SK-N-SH (cell line): ENCODE results near the gene TIMM22.

ENCODE experiments used
- CHD2 ChIP-seq: fragments of 150-350 bp; IDR thresholded peaks from 2 replicates; pipeline ENCODE4 v1.6.1; 2018; ENCODE audit warnings: low read length; ENCODE audit not compliant: partially characterized antibody
- EP300 ChIP-seq, 2 experiments: IDR thresholded peaks; 2 replicates each; pipeline versions ENCODE4 v1.4.0 to v1.6.1; 2012; ENCODE audit warnings: borderline replicate concordance in 1 of 2, low read depth in 1 of 2, low read length in 1 of 2
- GABPA ChIP-seq: IDR thresholded peaks from 2 replicates; pipeline ENCODE4 v1.4.0; 2012; ENCODE audit warnings: low read depth, mild to moderate bottlenecking
- GATA2 ChIP-seq: sonication (generic); formaldehyde crosslinking; IDR thresholded peaks from 2 replicates; pipeline ENCODE4 v1.5.0; 2020; ENCODE audit warnings: mild to moderate bottlenecking, missing genetic modification reagents
- POLR2AphosphoS5 ChIP-seq: IDR thresholded peaks from 2 replicates; pipeline ENCODE4 v1.6.1; 2012; ENCODE audit warnings: low read depth, low read length
- RXRA ChIP-seq: IDR thresholded peaks from 2 replicates; pipeline ENCODE4 v1.4.0; 2012; ENCODE audit warnings: low read depth, mild to moderate bottlenecking, borderline replicate concordance
- SMC3 ChIP-seq: IDR thresholded peaks from 2 replicates; pipeline ENCODE4 v1.6.1; 2012; ENCODE audit warnings: low read depth, low read length, improper control_type of control experiment
- TF ChIP-seq, protein P1 (sequence below): fragments of 200-600 bp; sonication (generic); IDR thresholded peaks from 2 replicates; pipeline ENCODE4 v1.6.1; 2017; ENCODE audit warnings: antibody characterized with exemption, mild to moderate bottlenecking, moderate library complexity
- TF ChIP-seq, protein P2 (sequence below): IDR thresholded peaks from 2 replicates; pipeline ENCODE4 v1.4.0; 2012; ENCODE audit warnings: low read depth, borderline replicate concordance
- TF ChIP-seq, protein P3 (sequence below): IDR thresholded peaks from 2 replicates; pipeline ENCODE4 v1.4.0; 2012; ENCODE audit warnings: low read depth

DNA sequence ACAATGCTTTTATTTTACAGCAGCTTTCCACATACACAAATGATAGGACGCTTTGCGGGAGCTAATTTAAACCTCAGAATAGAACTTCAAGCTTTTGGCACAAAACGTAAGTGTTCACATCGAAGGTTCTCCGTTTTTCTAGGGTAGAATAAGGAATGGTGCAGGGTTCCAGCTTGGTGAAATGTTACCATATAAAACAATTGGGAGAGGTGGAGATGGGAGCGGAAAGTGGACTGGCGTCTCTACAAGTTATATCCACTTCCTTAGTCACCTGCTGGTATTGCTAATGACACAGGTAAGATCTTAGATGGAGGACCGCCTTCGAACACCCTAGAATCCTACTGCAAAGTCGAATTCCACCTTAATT is 15.7 kb upstream of the TIMM22 start:
- no peak for TF ChIP-seq EP300 (IDR thresholded peaks at IDR 0.05; ENCODE audit: borderline replicate concordance in 1 of 2, low read depth in 1 of 2, low read length in 1 of 2)
- TF ChIP-seq, protein P1, sequence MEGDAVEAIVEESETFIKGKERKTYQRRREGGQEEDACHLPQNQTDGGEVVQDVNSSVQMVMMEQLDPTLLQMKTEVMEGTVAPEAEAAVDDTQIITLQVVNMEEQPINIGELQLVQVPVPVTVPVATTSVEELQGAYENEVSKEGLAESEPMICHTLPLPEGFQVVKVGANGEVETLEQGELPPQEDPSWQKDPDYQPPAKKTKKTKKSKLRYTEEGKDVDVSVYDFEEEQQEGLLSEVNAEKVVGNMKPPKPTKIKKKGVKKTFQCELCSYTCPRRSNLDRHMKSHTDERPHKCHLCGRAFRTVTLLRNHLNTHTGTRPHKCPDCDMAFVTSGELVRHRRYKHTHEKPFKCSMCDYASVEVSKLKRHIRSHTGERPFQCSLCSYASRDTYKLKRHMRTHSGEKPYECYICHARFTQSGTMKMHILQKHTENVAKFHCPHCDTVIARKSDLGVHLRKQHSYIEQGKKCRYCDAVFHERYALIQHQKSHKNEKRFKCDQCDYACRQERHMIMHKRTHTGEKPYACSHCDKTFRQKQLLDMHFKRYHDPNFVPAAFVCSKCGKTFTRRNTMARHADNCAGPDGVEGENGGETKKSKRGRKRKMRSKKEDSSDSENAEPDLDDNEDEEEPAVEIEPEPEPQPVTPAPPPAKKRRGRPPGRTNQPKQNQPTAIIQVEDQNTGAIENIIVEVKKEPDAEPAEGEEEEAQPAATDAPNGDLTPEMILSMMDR = no peak
- TF ChIP-seq, protein P2, sequence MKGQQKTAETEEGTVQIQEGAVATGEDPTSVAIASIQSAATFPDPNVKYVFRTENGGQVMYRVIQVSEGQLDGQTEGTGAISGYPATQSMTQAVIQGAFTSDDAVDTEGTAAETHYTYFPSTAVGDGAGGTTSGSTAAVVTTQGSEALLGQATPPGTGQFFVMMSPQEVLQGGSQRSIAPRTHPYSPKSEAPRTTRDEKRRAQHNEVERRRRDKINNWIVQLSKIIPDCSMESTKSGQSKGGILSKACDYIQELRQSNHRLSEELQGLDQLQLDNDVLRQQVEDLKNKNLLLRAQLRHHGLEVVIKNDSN = no peak
- TF ChIP-seq CHD2 = no peak
- no peak for TF ChIP-seq POLR2AphosphoS5
- TF ChIP-seq SMC3 = no peak
- TF ChIP-seq, protein P3, sequence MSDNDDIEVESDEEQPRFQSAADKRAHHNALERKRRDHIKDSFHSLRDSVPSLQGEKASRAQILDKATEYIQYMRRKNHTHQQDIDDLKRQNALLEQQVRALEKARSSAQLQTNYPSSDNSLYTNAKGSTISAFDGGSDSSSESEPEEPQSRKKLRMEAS = no peak
- no peak for TF ChIP-seq GABPA
- no peak for TF ChIP-seq GATA2 (CRISPR knock-in tag)
- TF ChIP-seq RXRA = no peak
